ENCODE data around the gene DSG3.

The DSG3 gene

DNA sequence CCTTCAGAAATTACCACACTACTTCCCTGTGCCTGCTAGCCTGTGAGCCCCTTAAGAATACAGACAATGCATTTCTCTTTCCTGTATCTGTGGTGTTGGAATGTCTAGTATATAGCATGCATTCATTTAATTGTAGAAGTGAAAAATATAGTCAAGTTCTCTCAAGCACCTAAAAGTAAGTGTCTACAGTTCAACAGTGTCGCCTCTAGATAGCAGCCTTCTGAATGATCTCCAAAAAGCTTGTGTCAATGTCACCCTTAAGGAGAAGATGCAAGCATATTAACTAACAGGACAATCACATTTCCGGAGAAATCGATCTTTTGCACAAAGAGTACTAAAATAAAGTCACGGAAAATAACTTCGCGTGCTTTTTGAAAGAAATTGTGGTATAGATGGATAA, 27.5 kb upstream of the DSG3 start:
- H3K36me3 Mint-ChIP-seq: no peaks in the 10 kb centered on the region
- no peak for DNase-seq (ENCODE audit: low spot score in 2 of 2)
- H3K27ac Mint-ChIP-seq: no peak overlapping the region
- H3K4me1 Mint-ChIP-seq: no peaks in the 10 kb centered on the region
- H3K27me3 Mint-ChIP-seq: no peaks in the 10 kb centered on the region
- peaks cover 6% of the 10 kb centered on the region for H3K9me3 Mint-ChIP-seq
- ATAC-seq (ENCODE audit: low read depth): no peak
- H3K4me3 Mint-ChIP-seq: no peak overlapping the region

DNA sequence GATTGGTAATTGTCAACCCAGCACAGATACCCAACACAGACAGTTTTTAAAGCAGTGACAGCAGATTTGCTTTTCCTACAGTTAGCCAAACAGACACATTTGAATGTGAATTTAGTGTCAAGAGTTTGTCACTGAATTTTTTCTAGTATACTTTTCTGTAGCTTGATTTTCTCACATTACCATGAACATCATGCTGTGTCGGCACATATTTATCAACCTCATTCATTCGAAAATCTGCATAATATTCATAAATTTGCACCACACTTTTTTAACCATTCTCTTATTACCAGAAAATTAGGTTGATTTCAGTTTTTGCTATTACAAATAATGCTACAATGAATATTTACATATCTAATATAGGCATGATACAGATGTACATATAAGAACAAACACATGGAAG, 27.0 kb upstream of the DSG3 start:
- Mint-ChIP-seq H3K36me3 (no peaks in the 10 kb centered on the region), H3K4me3 (no peak overlapping the region), H3K27ac (no peak overlapping the region), H3K27me3 (no peaks in the 10 kb centered on the region), H3K9me3 (peaks cover 6% of the 10 kb centered on the region), H3K4me1 (no peaks in the 10 kb centered on the region)
- no peak for ATAC-seq (ENCODE audit: low read depth)
- DNase-seq (ENCODE audit: low spot score in 2 of 2): no peak

DNA sequence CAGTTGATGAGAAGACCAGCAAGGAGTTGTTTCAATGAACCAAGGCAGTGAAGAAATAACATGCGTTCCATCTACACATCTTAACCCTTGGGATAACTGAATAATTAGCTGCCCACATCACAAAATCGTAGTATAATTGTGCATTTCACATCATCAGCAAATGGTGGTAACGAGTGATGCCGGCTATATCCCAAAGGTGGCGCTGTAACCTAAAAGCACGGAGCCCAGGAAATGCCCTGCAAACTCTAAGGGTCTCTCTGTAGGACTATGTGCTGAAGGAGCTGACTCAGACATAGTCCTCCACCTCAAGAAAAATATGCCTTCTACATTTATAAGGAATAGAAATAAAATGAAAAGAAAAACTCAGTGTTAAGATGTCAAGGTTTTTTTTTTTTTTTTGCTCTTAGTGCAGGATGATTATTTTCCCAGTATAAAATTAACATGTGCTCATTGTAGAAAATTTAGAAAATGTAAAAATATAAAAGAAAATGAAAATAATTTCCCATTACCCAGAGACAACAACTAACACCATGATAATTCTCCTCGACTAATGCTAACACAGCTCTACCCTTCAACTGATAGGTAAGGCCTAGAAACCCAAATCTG, 23.1 kb upstream of the DSG3 start:
- no peak overlapping the region for H3K27ac Mint-ChIP-seq
- no peak overlapping the region for H3K4me3 Mint-ChIP-seq
- DNase-seq (ENCODE audit: low spot score in 2 of 2): no peak
- H3K4me1 Mint-ChIP-seq: no peaks in the 10 kb centered on the region
- no peaks in the 10 kb centered on the region for H3K36me3 Mint-ChIP-seq
- ATAC-seq (ENCODE audit: low read depth): no peak
- H3K9me3 Mint-ChIP-seq: peaks cover 6% of the 10 kb centered on the region
- no peaks in the 10 kb centered on the region for H3K27me3 Mint-ChIP-seq

DNA sequence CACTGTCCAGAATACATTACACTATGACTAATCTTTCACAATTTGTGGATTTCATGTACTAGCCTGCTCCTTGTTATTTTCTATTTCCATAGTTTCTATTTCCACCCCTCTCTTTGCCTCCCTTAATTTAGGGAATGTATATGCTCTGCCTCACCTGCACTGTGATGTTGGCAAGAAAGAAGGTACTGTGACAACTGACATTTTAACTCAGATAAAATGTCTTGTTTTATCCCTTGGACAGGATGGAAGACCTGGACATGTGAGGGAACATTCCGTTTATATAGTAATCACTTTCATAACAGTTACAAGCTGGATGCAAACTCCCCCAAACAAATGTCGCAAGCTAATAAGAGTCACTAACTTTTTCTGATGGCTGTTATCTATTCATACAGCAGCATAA, 21.5 kb upstream of the DSG3 start:
- Mint-ChIP-seq H3K36me3 (no peaks in the 10 kb centered on the region), H3K9me3 (peaks cover 5% of the 10 kb centered on the region), H3K27me3 (no peaks in the 10 kb centered on the region)

DNA sequence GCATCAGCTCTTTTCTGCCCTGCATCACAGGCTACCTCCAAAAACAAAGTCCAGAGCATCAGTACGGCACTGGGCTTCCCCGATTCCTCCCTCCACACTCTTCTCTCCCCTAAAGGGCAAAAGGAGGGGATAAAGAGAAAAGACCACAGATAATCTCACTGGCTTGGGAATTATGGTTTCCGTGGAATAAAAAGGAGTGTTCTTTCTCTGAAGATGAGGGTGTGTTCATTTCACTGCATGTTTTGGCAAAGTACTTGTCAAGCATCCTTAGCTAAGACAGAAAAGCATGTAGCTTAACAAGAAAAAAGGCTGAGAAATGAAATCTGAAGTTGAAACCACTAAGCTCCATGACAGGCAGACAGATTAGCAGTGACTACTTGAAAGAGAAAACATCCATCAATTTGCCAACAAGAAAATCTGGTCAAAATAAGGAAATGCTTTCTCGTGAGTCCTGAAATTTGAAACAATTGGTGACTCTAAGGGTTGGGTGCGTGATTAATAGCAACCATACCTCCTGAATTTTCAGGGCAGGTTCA, 20.6 kb upstream of the DSG3 start:
- ATAC-seq (ENCODE audit: low read depth): no peak
- Mint-ChIP-seq H3K4me3 (no peak overlapping the region), H3K27ac (no peak overlapping the region), H3K36me3 (no peaks in the 10 kb centered on the region), H3K27me3 (no peaks in the 10 kb centered on the region), H3K9me3 (peaks cover 5% of the 10 kb centered on the region), H3K4me1 (no peaks in the 10 kb centered on the region)
- no peak for DNase-seq (ENCODE audit: low spot score in 2 of 2)

More for the DNA sequence above, 21.5 kb upstream of the DSG3 start:
- Mint-ChIP-seq H3K27ac (no peak overlapping the region), H3K4me1 (no peaks in the 10 kb centered on the region), H3K4me3 (no peak overlapping the region)
- ATAC-seq (ENCODE audit: low read depth): no peak
- DNase-seq (ENCODE audit: low spot score in 2 of 2): no peak

DNA sequence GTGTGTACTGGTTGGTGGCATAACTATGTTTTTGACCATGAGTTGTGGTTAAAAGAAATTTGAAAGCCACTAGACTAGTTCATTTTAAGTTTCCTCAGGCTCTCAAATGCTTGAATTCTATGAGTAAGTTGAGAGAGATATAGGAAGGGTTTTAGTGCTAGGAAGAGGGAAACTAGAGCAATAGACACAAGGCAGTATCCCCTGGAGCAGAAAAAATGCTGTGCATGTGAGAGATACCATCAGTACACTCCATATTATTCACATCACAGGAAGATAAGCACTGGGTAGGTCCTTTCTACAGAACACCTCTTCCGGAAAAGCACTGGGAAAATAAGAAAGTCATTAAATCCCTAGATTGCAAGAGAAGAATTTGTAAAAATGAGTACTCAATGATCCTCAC, 19.3 kb upstream of the DSG3 start:
- Mint-ChIP-seq H3K4me1 (no peaks in the 10 kb centered on the region), H3K36me3 (no peaks in the 10 kb centered on the region), H3K4me3 (no peak overlapping the region), H3K9me3 (peaks cover 7% of the 10 kb centered on the region), H3K27me3 (no peaks in the 10 kb centered on the region), H3K27ac (no peak overlapping the region)
- DNase-seq (ENCODE audit: low spot score in 2 of 2) (no peak), ATAC-seq (ENCODE audit: low read depth) (no peak)

DNA sequence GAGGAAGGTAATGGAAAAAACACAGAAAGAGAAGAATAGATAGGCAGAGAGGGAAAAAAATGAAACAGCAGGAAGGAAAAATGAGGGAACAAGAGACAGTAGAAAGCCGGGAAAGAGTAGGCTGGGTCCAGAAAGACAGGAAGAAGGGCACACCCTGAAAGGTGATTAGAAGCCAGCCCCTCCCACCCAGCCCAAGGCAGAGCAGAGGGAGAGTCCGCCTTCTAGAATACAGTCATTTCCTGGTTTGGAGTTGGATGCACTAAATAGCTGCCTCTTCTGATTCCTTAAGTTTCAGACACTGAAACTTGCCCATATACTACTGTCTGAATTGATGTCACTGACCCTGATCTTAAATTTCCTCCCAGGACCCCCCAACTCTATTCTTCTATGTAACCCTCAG, 17.9 kb upstream of the DSG3 start:
- Mint-ChIP-seq H3K27me3 (no peaks in the 10 kb centered on the region), H3K27ac (no peak overlapping the region), H3K4me1 (no peaks in the 10 kb centered on the region), H3K9me3 (peaks cover 4% of the 10 kb centered on the region), H3K4me3 (no peak overlapping the region), H3K36me3 (no peaks in the 10 kb centered on the region)
- no peak for ATAC-seq (ENCODE audit: low read depth)
- no peak for DNase-seq (ENCODE audit: low spot score in 2 of 2)

DNA sequence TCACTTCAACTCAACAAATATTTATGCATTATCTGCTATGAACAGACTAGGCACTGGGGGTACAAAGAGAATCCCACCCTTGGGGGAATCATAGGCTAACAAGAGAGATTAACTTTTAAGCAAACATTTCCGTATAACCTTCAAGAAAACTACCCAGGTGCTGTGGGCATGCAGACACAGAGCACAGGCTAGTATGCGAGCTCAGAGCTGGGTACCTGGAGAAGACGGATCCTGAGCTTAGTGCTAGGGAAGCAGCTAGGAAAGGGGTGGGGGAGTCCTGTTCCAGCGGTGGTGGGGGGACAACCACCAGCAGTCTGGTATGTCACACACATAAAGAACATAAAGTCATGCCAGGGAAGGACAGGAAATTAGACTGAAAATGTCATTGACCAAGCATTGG, 17.5 kb upstream of the DSG3 start:
- DNase-seq (ENCODE audit: low spot score in 2 of 2): no peak
- no peaks in the 10 kb centered on the region for H3K36me3 Mint-ChIP-seq
- peaks cover 4% of the 10 kb centered on the region for H3K9me3 Mint-ChIP-seq
- H3K4me3 Mint-ChIP-seq: no peak overlapping the region
- ATAC-seq (ENCODE audit: low read depth): no peak
- H3K4me1 Mint-ChIP-seq: no peaks in the 10 kb centered on the region
- H3K27me3 Mint-ChIP-seq: no peaks in the 10 kb centered on the region
- no peak overlapping the region for H3K27ac Mint-ChIP-seq

DNA sequence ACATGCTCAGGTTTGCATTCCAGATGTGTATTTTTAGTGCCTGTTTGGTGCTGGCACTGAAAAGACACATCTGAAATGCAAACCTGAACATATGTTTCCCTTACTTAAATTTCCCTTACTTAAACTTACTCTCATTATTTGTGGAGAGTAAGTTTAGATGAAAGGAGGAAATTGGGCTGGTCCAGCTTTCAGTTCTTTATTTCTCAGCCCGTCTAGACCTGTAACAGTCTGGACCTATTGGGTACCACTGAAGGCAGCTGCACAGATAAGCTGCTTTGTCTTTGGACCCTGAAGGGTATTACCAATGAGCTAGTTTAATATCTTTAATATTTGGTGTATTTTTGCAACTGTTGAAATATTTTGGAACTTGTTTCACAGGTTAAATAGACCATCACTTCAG, 17.0 kb upstream of the DSG3 start:
- ATAC-seq (ENCODE audit: low read depth) (no peak), DNase-seq (ENCODE audit: low spot score in 2 of 2) (no peak)
- no peak overlapping the region for H3K4me3 Mint-ChIP-seq
- H3K36me3 Mint-ChIP-seq: no peaks in the 10 kb centered on the region
- no peak overlapping the region for H3K27ac Mint-ChIP-seq
- peaks cover 4% of the 10 kb centered on the region for H3K9me3 Mint-ChIP-seq
- no peaks in the 10 kb centered on the region for H3K27me3 Mint-ChIP-seq
- no peaks in the 10 kb centered on the region for H3K4me1 Mint-ChIP-seq

DNA sequence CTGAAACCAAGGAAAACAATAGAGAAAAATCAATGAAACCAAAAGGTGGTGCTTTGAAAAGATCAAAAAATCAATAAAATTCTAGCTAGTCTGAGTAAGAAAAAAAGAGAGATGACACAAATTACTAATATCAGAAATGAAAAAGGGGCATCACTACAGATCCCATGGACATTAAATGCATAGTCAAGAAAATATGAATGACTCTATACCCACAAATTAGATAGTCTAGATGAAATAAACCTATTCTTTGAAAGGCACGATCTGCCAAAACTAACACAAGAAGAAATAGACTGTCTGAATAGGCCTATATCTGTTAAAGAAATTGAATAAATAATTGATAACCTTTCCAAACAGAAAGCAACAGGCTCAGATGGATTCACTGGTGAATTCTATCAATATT, 15.2 kb upstream of the DSG3 start:
- Mint-ChIP-seq H3K36me3 (no peaks in the 10 kb centered on the region), H3K9me3 (peaks cover 4% of the 10 kb centered on the region), H3K27ac (no peak overlapping the region), H3K4me1 (no peaks in the 10 kb centered on the region), H3K27me3 (no peaks in the 10 kb centered on the region), H3K4me3 (no peak overlapping the region)
- no peak for ATAC-seq (ENCODE audit: low read depth)
- DNase-seq (ENCODE audit: low spot score in 2 of 2): no peak

DNA sequence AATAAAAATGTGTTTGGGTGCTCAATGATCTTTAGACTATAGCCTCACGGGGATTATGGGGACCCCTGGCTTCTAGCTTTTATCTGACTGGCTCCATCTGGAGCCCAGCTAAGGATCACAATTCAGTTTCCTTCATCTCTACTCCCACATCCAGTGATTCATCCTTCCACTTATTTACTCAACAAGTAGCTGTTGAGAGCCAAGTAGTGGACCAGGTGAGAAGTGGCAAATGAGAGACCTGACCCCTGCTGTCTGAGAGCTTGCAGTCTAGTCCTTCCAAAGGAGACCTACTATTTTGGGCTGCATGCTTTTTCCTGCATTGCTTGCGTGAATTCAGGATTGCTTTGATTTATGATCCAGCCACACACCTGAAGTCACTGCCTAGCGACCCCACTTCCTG, 10.7 kb upstream of the DSG3 start:
- H3K9me3 Mint-ChIP-seq: peaks cover 2% of the 10 kb centered on the region
- no peak overlapping the region for H3K4me3 Mint-ChIP-seq
- H3K36me3 Mint-ChIP-seq: no peaks in the 10 kb centered on the region
- no peaks in the 10 kb centered on the region for H3K4me1 Mint-ChIP-seq
- DNase-seq (ENCODE audit: low spot score in 2 of 2) (no peak), ATAC-seq (ENCODE audit: low read depth) (no peak)
- no peak overlapping the region for H3K27ac Mint-ChIP-seq
- no peaks in the 10 kb centered on the region for H3K27me3 Mint-ChIP-seq

DNA sequence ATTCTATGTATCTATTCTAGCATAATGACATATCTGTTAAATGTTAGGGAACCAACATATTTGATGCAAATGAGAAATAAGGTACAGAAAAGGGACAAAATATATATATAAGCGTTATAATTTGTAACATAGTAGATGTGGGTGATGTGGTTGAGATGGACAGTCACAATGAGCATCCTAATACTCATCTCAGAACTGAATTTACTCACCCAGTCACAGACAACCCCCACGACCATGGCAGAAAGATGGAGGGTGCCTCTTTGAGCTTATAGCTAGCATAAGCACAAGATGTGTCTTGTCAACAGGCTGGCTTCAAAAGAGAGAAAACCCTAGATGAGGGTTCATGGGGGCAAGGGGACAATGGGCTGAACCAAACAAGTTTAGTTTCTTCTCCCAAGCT, 9.1 kb upstream of the DSG3 start:
- H3K27me3 Mint-ChIP-seq: no peaks in the 10 kb centered on the region
- DNase-seq (ENCODE audit: low spot score in 2 of 2): no peak
- no peak overlapping the region for H3K27ac Mint-ChIP-seq
- no peaks in the 10 kb centered on the region for H3K36me3 Mint-ChIP-seq
- no peak overlapping the region for H3K4me3 Mint-ChIP-seq
- no peaks in the 10 kb centered on the region for H3K9me3 Mint-ChIP-seq
- ATAC-seq (ENCODE audit: low read depth): no peak
- H3K4me1 Mint-ChIP-seq: no peaks in the 10 kb centered on the region

DNA sequence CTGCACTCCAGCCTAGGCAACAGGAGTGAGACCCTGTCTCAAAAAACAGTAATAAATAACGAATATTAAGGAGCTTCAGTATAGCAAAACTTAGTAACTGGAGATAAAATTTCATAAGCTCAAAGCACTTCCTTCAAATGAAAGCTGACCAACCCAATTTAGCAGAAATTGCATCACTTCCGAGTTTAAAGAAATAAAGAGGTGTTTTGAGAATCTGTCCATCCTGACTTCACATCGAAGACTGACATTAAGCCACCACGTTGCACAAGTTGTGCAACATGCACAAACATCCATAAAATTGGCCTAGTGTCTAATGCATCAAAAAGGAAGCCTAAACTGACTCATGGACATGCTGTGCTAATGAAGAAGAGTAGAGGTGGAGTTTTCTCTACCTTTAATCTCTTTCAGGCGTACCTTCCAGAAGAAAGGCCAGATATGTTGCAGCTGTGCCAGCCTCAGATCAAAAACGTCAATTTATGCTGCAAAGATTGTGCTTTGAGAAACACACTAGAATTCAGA, 7.7 kb upstream of the DSG3 start:
- ATAC-seq (ENCODE audit: low read depth) (no peak), DNase-seq (ENCODE audit: low spot score in 2 of 2) (no peak)
- Mint-ChIP-seq H3K36me3 (no peaks in the 10 kb centered on the region), H3K27me3 (no peaks in the 10 kb centered on the region), H3K27ac (no peak overlapping the region), H3K4me3 (no peak overlapping the region), H3K9me3 (no peaks in the 10 kb centered on the region), H3K4me1 (no peaks in the 10 kb centered on the region)

DNA sequence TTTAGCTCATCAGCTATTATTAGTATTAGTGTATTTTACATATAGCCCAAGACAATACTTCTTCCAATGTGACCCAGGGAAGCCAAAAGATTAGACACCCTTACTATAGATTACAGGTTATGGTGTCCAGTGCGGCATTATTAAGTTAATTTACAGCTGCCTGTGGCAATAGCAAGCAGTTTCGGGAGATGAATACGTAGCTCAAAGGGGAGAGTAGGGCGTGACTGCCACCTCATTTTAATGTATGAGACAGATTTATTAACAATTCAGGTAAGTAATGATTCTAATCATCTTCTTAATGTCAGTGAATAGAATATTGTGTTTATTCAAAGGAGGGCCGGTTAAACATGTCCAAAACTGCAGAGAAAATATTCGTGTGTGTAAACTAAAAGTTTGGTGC, 6.8 kb upstream of the DSG3 start:
- Mint-ChIP-seq H3K4me1 (no peaks in the 10 kb centered on the region), H3K27me3 (no peaks in the 10 kb centered on the region), H3K4me3 (no peak overlapping the region), H3K27ac (no peak overlapping the region), H3K36me3 (no peaks in the 10 kb centered on the region), H3K9me3 (no peaks in the 10 kb centered on the region)
- no peak for ATAC-seq (ENCODE audit: low read depth)
- DNase-seq (ENCODE audit: low spot score in 2 of 2): no peak

DNA sequence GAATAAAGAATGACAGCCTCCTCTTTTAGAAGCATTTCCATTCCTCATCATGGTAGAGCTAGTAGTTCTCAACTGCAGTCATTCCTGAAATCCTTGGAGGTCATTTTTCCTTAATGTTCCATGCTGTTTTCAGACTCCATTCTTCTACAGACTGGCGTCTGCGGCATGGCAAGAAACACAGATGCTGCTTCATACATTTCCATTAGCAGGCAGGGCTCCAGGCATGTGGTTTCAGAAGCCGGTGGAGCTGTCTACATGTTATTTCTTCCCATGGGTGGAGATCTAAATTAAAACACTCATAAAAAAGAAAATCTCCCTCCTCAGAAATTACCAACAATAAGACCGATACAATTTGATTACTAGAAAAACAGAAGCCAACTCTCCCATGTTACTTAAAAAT, 6.0 kb upstream of the DSG3 start:
- Mint-ChIP-seq H3K4me1 (no peaks in the 10 kb centered on the region), H3K4me3 (no peak overlapping the region), H3K27me3 (no peaks in the 10 kb centered on the region), H3K9me3 (no peaks in the 10 kb centered on the region), H3K27ac (no peak overlapping the region), H3K36me3 (no peaks in the 10 kb centered on the region)
- ATAC-seq (ENCODE audit: low read depth) (no peak), DNase-seq (ENCODE audit: low spot score in 2 of 2) (no peak)

Measured in memory B cell (primary cell).